Esophagus squamous epithelium (tissue), 5 donors: Measurements from ENCODE around the gene FTH1. TPM values are rescaled to one million over a fixed set of nuclear protein-coding genes. Genes with fewer than 3 reads are reported as not detected.

Source experiments
- DNase-seq: peaks from one replicate; lab custom pipeline; 2025; lab: John Stamatoyannopoulos, UW
- H3K27ac ChIP-seq, 4 donors: fragments of 200-600 bp; sonication (generic); one replicate each; pipeline ENCODE4 v1.5.1; 2016 to 2019; ENCODE audit warnings: mild to moderate bottlenecking in 1 of 4
- H3K27me3 ChIP-seq, 4 donors: fragments of 200-600 bp; sonication (generic); 1 replicate in 3 of 4; 2 replicates in 1 of 4; pipeline versions ENCODE4 v1.5.1 to v1.6.0; 2017 to 2021; ENCODE audit warnings: antibody characterized with exemption in 1 of 4
- H3K36me3 ChIP-seq, 3 donors: fragments of 200-600 bp; sonication (generic); one replicate each; pipeline ENCODE4 v1.5.1; 2016 to 2019
- H3K4me1 ChIP-seq, 3 donors: fragments of 200-600 bp; sonication (generic); one replicate each; pipeline ENCODE4 v1.5.1; 2017 to 2019
- H3K4me3 ChIP-seq, 4 donors: fragments of 200-600 bp; sonication (generic); 1 replicate in 3 of 4; 2 replicates in 1 of 4; pipeline ENCODE4 v1.5.1; 2016 to 2019; ENCODE audit warnings: mild to moderate bottlenecking in 2 of 4, moderate library complexity in 1 of 4
- H3K9me3 ChIP-seq, 3 donors: fragments of 200-600 bp; sonication (generic); one replicate each; pipeline ENCODE4 v1.5.1; 2016 to 2019
- CTCF ChIP-seq, 6 experiments: fragments of 450-650 bp in 4 of 6; fragments of 200-600 bp in 2 of 6; sonication (generic) in 2 of 6; IDR thresholded peaks; one replicate each; pipeline ENCODE4 v1.5.1; 2016 to 2019; ENCODE audit warnings: antibody characterized with exemption in 6 of 6, mild to moderate bottlenecking in 4 of 6, moderate library complexity in 4 of 6
- POLR2A ChIP-seq, 4 donors: fragments of 450-650 bp; IDR thresholded peaks; one replicate each; pipeline ENCODE4 v1.6.1; 2017; ENCODE audit warnings: antibody characterized with exemption in 4 of 4, mild to moderate bottlenecking in 4 of 4, moderate library complexity in 3 of 4
- WGBS, 2 donors: methylation state at CpG; one replicate each; pipeline ENCODE4 v1.1.5; 2018; 5-methylcytosine and 5-hydroxymethylcytosine counted together
- intact Hi-C: fragments of 100-400 bp; cut with DNase I; formaldehyde crosslinking; loops from one replicate; pipeline ENCODE4 v1.15.0; 2022
- total RNA-seq, 4 donors: library from RNA; depleted of rRNA; stranded (reverse); fragments of >200 nt; gene quantifications; one replicate each; pipeline ENCODE4 v1.1.0, GENCODE V29; 2016
- donor health status: DM: yes; HTN: yes; CAD: no.

The FTH1 gene
- total RNA-seq, 4 donors from 2014 or later = 716 to 1,904 (median 760) TPM

- WGBS, 2 donors = 56 to 59% methylated on average over 3 of the region's 3 CpGs
- TF ChIP-seq POLR2A (IDR thresholded peaks at IDR 0.05) (no peak), CTCF (IDR thresholded peaks at IDR 0.05) (no peak)
- Histone ChIP-seq H3K4me1 (peaks cover 24 to 58% (median 38%) of the 10 kb centered on the region in 3 donors), H3K9me3 (no peaks in the 10 kb centered on the region), H3K27ac (no peak overlapping the region), H3K36me3 (peaks cover 0 to 21% (median 4%) of the 10 kb centered on the region in 3 donors), H3K4me3 (no peak overlapping the region), H3K27me3 (peaks cover 0 to 30% (median 0%) of the 10 kb centered on the region in 4 donors)
- DNase-seq = no peak
- intact Hi-C loops = no loop called here
Measured at GRCh38 chr11:61958590-61958989, 8.8 kb downstream of the FTH1 start.

- TF ChIP-seq POLR2A (IDR thresholded peaks at IDR 0.05) = no peak
- TF ChIP-seq CTCF (IDR thresholded peaks at IDR 0.05) = no peak
- H3K27ac ChIP-seq = no peak overlapping the region
- H3K27me3 ChIP-seq = peaks cover 0 to 36% (median 0%) of the 10 kb centered on the region in 4 donors
- peaks cover 0 to 7% (median 0%) of the 10 kb centered on the region in 3 donors for H3K36me3 ChIP-seq
- intact Hi-C loops = no loop called here
- DNase-seq = no peak
- H3K9me3 ChIP-seq = no peaks in the 10 kb centered on the region
- no peak overlapping the region for H3K4me3 ChIP-seq
- WGBS, 2 donors = 69 to 88% methylated on average over 3 to 6 of the region's 7 CpGs
- peaks cover 16 to 44% (median 24%) of the 10 kb centered on the region in 3 donors for H3K4me1 ChIP-seq
Measured at GRCh38 chr11:61957021-61957770, 10.2 kb downstream of the FTH1 start.

GRCh38 chr11:61956191-61957020, 11.0 kb downstream of the FTH1 start:
- no peaks in the 10 kb centered on the region for H3K9me3 ChIP-seq
- peaks cover 0 to 6% (median 0%) of the 10 kb centered on the region in 3 donors for H3K36me3 ChIP-seq
- intact Hi-C loops = no loop called here
- peak overlapping the region in 2 of 4 donors; percentile 41 to 61 for H3K4me3 ChIP-seq
- H3K4me1 ChIP-seq = peaks cover 16 to 36% (median 16%) of the 10 kb centered on the region in 3 donors
- H3K27ac ChIP-seq = peak overlapping the region in 3 of 4 donors; percentile 75 to 84 (median 81)
- WGBS, 2 donors = 84 to 87% methylated on average over 9 to 18 of the region's 20 CpGs
- TF ChIP-seq POLR2A (IDR thresholded peaks at IDR 0.05) (no peak), CTCF (IDR thresholded peaks at IDR 0.05) (no peak)
- H3K27me3 ChIP-seq = peaks cover 0 to 41% (median 0%) of the 10 kb centered on the region in 4 donors
- DNase-seq = no peak

- H3K27me3 ChIP-seq = peaks cover 0 to 41% (median 0%) of the 10 kb centered on the region in 4 donors
- no peak for TF ChIP-seq CTCF (IDR thresholded peaks at IDR 0.05)
- TF ChIP-seq POLR2A (IDR thresholded peaks at IDR 0.05) = peak in 1 of 4 donors; percentile 23
- no peaks in the 10 kb centered on the region for H3K9me3 ChIP-seq
- peak overlapping the region; percentile 2 to 61 (median 39) for H3K4me3 ChIP-seq
- peaks cover 0 to 6% (median 0%) of the 10 kb centered on the region in 3 donors for H3K36me3 ChIP-seq
- H3K4me1 ChIP-seq = peaks cover 13 to 28% (median 16%) of the 10 kb centered on the region in 3 donors
- whole genome bisulfite sequencing, 2 donors = 11 to 13% methylated on average over 7 to 26 of the region's 56 CpGs
- no peak for DNase-seq
- H3K27ac ChIP-seq = peak overlapping the region; percentile 52 to 84 (median 78)
- intact Hi-C loops = no loop called here
Measured at GRCh38 chr11:61955422-61956135, 11.9 kb downstream of the FTH1 start.
